ENCODE measurements around the gene TOR4A. TPM values are rescaled to one million over a fixed set of nuclear protein-coding genes. Genes with fewer than 3 reads are reported as not detected.

The TOR4A gene
- total and polyA plus RNA-seq, 9 of the 15 experiments (the other 6 are each of a cell fraction or from before 2014, with no cell fraction given) = 3.9 to 49.2 (median 8.8) TPM

- TF ChIP-seq MGA (IDR thresholded peaks at IDR 0.05) (no peak), ZNF444 (CRISPR knock-in tag; IDR thresholded peaks at IDR 0.05) (no peak), KDM1A (IDR thresholded peaks at IDR 0.05) (no peak; a peak in 1 of 4 replicates), L3MBTL2 (IDR thresholded peaks at IDR 0.05) (peak; percentile 81), SLC30A9 (CRISPR knock-in tag; IDR thresholded peaks at IDR 0.05) (no peak), HMGN3 (IDR thresholded peaks at IDR 0.05; ENCODE audit: borderline replicate concordance, extremely low read depth, insufficient read length, low read depth, low read length) (peak; percentile 47), NONO (IDR thresholded peaks at IDR 0.05; ENCODE audit: low read depth in 2 of 2, low read length in 1 of 2) (peak in 1 of 2 experiments; percentile 68; a peak in 2 of 4 replicates), ZFP36 (IDR thresholded peaks at IDR 0.05; ENCODE audit: low read depth, low read length, partially characterized antibody) (peak; percentile 95), E2F6 (IDR thresholded peaks at IDR 0.05; ENCODE audit: borderline replicate concordance in 1 of 2, extremely low read depth in 1 of 2, insufficient read depth in 1 of 2, insufficient read length in 1 of 2, low read depth in 1 of 2, low read length in 1 of 2, poor library complexity in 1 of 2, severe bottlenecking in 1 of 2) (peak; percentile 26 to 81), IRF1 (CRISPR knock-in tag; IDR thresholded peaks at IDR 0.05; ENCODE audit: borderline replicate concordance) (0 out of 2 replicates have a peak, but pooled peaks have one; percentile 46), NFYB (IDR thresholded peaks at IDR 0.05; ENCODE audit: extremely low read depth, insufficient read length) (peak; percentile 31), NFRKB (IDR thresholded peaks at IDR 0.05; ENCODE audit: low read depth) (peak; percentile 57; the same call in 1 of the 2 replicates)
Observed at GRCh38 chr9:137316012-137316981, 38.8 kb downstream of the TOR4A start (continued).
